ENCODE measurements around the gene USP35. TPM values are rescaled to one million over a fixed set of nuclear protein-coding genes. Genes with fewer than 3 reads are reported as not detected.
"Not testable (repeated sequence)": the region's sequence is repeated elsewhere in the genome, so short reads cannot be mapped to it uniquely, and the experiment has no call there.

Gene USP35
- total RNA-seq, 1 donor from 2014 or later = 5.3 TPM

DNA sequence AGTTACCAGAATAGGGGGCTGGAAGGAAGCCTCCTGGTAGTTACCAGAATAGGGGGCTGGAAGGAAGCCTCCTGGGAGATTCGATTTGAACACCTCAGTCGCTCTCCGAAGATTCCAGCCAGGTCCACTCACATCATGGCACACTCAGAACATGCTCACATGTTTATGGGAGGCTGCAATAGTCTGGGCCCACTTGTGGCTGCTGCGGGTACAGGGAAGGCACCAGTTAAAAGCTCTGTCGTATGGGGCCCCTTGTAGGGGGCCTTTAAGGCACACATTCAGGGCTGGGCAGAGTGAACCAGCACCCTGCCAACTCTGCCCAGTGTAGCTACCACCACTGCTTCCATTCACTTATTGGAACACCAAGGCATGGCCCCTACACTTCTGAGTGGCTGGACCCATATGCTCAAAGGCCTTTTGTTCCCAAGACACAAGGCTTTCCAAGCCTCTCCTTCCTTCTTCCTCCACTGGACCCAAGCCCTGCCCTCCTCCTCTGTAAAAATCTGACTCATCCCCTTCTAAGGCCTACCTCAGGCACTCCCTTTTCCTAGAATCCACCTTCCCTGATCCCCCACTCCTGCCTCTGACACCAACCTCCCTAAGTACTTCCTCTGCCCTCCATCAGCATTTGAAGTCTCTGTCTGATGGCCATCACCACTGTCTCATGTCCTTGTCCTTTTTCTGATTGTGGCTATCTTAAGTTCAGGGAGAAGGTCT lies 28.0 kb downstream of the USP35 start:
- no peak for DNase-seq (ENCODE audit: low read depth, low spot score)

GRCh38 chr11:78217650-78218541 lies 29.2 kb downstream of the USP35 start:
- no peak for DNase-seq (ENCODE audit: low read depth, low spot score)

DNA sequence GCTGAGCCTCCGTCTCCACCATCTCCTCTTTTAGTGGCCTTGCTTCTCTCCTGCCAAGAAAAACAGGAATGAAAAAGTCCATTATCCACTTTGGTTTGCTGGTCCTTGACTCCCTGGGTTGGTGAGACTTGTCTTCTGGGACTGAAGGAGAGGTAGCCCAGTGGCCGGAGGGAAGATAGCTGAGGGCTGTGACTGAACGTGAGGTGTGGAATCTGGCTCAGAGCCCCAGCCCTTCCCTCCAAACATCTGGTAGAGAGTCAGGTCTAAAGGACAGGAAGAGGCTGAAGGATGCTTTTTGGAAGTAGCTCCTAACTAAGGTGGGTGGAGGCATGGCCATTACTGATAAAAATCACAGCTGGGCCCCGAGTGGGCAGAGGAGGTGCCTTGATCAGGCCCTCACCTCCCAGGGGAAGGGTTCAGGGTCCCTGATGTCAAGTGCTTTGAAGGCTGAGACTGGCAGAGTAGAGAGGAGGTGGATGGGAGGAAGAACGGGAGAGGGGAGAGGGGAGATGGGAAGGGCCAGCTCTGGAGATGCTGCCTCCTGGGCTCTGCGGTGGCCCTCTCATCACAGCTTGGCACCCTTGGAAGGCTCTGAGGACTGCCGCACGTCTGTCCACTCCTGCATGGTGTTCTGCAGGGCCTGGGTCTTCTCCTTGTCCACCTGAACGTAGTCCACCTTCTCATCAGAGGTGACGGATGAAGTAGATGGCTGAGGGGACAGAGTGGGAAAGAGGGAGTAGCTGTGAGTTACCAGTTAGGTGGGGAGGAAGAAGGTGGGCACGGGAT lies 30.2 kb downstream of the USP35 start:
- DNase-seq (ENCODE audit: low read depth, low spot score) = no peak

DNA sequence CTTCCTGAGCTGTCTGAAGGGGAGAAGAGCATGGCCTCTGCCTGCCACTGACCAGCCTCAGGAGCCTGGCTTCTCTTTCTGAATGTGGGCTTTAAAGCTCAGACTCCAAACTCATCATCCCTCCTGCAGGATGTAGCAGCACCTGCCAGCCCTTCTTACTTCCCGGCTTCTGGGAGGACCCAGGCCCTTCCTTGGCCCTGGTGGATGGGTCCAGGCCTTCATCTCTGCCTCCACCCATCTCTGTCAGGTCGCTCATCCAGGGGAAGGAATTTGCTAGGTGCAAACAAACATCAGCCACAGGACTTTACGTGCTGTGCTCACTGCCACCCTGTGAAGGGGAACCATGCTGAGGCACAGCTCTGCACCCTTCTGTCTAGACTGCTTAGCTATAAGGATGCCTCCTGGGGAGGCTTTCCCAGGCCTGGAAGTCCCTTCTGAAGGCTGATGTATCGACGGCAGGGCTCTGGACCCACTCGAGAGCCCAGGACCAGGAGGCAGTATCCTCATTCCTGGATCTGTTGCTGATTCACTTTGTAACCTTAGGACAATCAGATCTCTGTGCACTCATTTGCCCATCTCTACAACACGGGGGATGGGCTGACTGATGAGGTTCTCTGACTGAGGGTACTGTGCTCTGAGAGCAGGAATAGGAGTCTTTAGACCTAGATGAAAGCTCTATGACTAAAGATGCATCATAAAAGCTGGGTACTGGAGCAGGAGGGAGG lies 30.9 kb downstream of the USP35 start:
- DNase-seq (ENCODE audit: low read depth, low spot score) = no peak

GRCh38 chr11:78220218-78221157 lies 31.8 kb downstream of the USP35 start:
- DNase-seq (ENCODE audit: low read depth, low spot score) = no peak

- DNase-seq (ENCODE audit: low read depth, low spot score) = no peak
These were observed 32.9 kb downstream of the USP35 start for GRCh38 chr11:78221396-78222315.

DNA sequence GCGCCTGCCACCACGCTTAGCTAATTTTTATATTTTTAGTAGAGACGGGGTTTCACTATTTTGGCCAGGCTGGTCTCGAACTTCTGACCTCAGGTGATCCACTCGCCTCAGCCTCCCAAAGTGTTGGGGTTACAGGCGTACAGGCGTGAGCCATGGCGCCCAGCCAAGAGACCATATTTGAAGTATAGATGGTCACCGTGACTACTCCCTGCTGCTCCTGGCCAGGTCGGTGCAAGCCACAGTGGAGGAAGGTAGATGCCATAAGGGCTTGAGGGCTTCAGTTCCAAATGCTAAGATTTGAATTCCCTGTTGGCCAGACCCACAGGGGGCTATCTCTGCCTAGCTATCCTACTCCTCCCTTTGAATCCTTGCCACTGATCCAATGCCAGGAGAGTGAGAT lies 34.0 kb downstream of the USP35 start:
- DNase-seq (ENCODE audit: low read depth, low spot score) = not testable (repeated sequence)

DNA sequence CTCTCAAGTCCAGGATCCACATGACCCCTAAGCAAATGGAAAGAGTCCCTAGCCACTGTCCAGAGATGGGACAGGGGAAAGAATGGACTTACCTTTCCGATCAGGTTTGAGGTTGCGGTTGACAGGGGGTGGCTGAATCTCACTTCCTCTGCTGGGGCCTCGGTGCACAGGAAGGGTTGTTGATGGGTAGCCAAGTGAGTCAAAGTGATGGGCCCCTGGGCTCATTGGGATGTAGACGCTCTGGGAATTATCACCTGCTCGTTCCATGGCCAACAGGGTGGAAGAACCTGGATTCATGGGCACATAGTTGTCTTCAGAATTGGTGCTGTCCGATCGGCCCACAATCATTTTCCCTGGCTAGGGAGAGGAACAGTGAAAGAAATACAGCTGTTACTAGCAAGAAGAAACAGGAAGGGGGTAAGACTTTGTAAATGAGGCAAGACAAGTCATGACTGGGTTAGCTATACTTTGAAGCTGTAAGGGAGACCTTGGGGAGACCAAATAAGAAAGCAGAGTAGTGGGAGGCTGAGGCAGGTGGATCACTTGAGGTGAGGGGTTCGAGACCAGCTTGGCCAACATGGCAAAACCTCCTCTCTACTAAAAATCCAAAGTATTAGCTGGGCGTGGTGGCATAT lies 34.7 kb downstream of the USP35 start:
- DNase-seq (ENCODE audit: low read depth, low spot score) = no peak

GRCh38 chr11:78224506-78224905 lies 35.8 kb downstream of the USP35 start:
- DNase-seq (ENCODE audit: low read depth, low spot score) = no peak

GRCh38 chr11:78224906-78225420 lies 36.2 kb downstream of the USP35 start:
- DNase-seq (ENCODE audit: low read depth, low spot score) = no peak

- DNase-seq (ENCODE audit: low read depth, low spot score) = no peak
These were observed 38.3 kb downstream of the USP35 start for GRCh38 chr11:78226684-78227680.

- DNase-seq (ENCODE audit: low read depth, low spot score) = no peak
These were observed 39.2 kb downstream of the USP35 start for GRCh38 chr11:78227921-78228320.

GRCh38 chr11:78228467-78228866 lies 39.7 kb downstream of the USP35 start:
- peak; percentile 36 for DNase-seq (ENCODE audit: low read depth, low spot score)

- DNase-seq (ENCODE audit: low read depth, low spot score) = no peak
These were observed 40.4 kb downstream of the USP35 start for GRCh38 chr11:78229106-78229505.

DNA sequence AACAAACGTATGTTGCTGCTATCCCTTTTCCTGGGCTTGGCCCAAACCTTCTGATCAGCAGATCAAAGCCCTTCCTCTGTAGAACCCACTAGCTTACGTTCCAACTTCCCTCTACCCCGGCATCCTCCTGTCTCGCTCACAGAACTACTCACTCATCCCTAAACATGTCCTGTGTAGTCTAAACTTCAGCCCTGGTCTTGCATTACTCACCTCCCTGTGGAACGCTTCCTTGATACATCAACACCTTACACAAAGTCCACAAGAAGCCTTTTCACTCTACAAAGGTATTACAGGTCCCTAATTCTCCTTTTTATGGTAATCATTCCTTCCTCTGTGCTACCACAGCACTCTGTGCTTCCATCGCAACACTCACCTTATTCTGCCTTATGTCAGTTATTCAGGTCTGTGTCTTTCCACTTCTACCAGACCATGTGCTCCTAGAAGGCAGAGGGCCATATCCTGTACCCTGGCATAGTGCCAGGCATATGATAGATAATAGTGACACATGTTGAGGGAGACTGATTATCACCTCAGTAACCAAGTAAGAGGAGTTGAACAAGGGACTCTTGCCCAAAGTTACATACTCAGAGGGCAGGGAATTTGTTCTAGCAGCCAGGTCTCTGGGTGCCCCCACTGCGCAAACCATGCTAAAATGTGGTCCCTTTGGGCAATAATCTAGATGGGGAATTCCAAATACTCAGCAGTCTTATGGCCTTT lies 41.6 kb downstream of the USP35 start:
- DNase-seq (ENCODE audit: low read depth, low spot score) = no peak

DNA sequence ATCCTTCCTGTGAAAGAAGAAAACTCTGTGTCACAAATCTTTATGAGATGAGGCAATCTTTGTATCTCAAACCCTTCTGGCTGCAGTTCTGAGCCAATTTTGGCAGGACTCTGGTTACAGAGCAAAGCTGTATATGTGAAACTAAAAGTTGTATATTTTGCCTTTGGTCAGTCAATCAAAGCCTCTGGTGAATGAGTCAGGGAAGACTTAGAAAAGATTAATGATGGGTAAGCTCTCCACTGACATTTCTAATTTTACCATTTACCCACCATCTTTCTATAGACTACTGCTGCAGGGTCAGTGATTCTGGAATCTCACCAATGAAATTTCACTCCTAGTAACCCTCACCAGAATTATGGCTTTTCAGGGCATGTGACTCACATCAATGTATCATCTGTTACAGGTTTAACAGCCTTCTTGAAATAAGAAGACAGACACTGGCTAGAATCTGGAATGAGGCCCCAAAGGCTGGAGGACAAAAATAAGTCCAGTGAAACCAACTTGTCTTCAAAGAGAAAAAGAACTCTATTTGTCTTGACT lies 43.3 kb downstream of the USP35 start:
- DNase-seq (ENCODE audit: low read depth, low spot score) = no peak
